Upper lobe of left lung (tissue), 4 donors: ENCODE data around the gene ISX.

Experiments used
- EP300 ChIP-seq, 4 donors: sonication (generic); formaldehyde crosslinking; IDR thresholded peaks; one replicate each; pipeline ENCODE4 v1.5.1; 2017; ENCODE audit warnings: antibody characterized with exemption in 4 of 4, control low read depth in 2 of 4
- POLR2A ChIP-seq, 4 donors: fragments of 450-650 bp; IDR thresholded peaks; one replicate each; pipeline ENCODE4 v1.5.1; 2016 to 2017; ENCODE audit warnings: antibody characterized with exemption in 4 of 4, mild to moderate bottlenecking in 2 of 4
- POLR2AphosphoS5 ChIP-seq, 2 donors: sonication (generic); formaldehyde crosslinking; IDR thresholded peaks; one replicate each; pipeline ENCODE4 v1.5.1; 2017; ENCODE audit warnings: antibody characterized with exemption in 2 of 2
- TF ChIP-seq, protein P1 (sequence below), 6 experiments: fragments of 450-650 bp in 4 of 6; fragments of 200-600 bp in 2 of 6; sonication (generic) in 2 of 6; IDR thresholded peaks; one replicate each; pipeline ENCODE4 v1.5.1; 2016 to 2019; ENCODE audit warnings: antibody characterized with exemption in 6 of 6

GRCh38 chr22:35024364-35024692 lies 41.6 kb upstream of the ISX start:
- TF ChIP-seq, protein P1, sequence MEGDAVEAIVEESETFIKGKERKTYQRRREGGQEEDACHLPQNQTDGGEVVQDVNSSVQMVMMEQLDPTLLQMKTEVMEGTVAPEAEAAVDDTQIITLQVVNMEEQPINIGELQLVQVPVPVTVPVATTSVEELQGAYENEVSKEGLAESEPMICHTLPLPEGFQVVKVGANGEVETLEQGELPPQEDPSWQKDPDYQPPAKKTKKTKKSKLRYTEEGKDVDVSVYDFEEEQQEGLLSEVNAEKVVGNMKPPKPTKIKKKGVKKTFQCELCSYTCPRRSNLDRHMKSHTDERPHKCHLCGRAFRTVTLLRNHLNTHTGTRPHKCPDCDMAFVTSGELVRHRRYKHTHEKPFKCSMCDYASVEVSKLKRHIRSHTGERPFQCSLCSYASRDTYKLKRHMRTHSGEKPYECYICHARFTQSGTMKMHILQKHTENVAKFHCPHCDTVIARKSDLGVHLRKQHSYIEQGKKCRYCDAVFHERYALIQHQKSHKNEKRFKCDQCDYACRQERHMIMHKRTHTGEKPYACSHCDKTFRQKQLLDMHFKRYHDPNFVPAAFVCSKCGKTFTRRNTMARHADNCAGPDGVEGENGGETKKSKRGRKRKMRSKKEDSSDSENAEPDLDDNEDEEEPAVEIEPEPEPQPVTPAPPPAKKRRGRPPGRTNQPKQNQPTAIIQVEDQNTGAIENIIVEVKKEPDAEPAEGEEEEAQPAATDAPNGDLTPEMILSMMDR (IDR thresholded peaks at IDR 0.05) = peak in 2 of 6 experiments; percentile 4 to 25
- TF ChIP-seq POLR2A (IDR thresholded peaks at IDR 0.05) (no peak), POLR2AphosphoS5 (IDR thresholded peaks at IDR 0.05) (no peak), EP300 (IDR thresholded peaks at IDR 0.05) (no peak)
